Thyroid gland (tissue), 4 donors: ENCODE data around the gene CDADC1. TPM values are rescaled to one million over a fixed set of nuclear protein-coding genes. Genes with fewer than 3 reads are reported as not detected.

ENCODE experiments used
- DNase-seq, 2 donors: peaks; one replicate each; pipeline ENCODE4 v3.0.0-alpha.2; 2019
- H3K27ac ChIP-seq, 3 donors: fragments of 200-600 bp; sonication (generic); 1 replicate in 2 of 3; 2 replicates in 1 of 3; pipeline ENCODE4 v1.5.1; 2016 to 2019; ENCODE audit warnings: mild to moderate bottlenecking in 1 of 3, moderate library complexity in 1 of 3
- H3K27me3 ChIP-seq: fragments of 200-600 bp; sonication (generic); one replicate; pipeline ENCODE4 v1.5.1; 2019
- H3K36me3 ChIP-seq, 2 donors: fragments of 200-600 bp; sonication (generic); one replicate each; pipeline ENCODE4 v1.5.1; 2016 to 2019
- H3K4me1 ChIP-seq, 2 donors: fragments of 200-600 bp; sonication (generic); one replicate each; pipeline ENCODE4 v1.5.1; 2017 to 2019
- H3K4me3 ChIP-seq, 3 donors: fragments of 200-600 bp; sonication (generic); replicated peaks in 1 of 3; 1 replicate in 2 of 3; 2 replicates in 1 of 3; pipeline ENCODE4 v1.5.1; 2016; ENCODE audit warnings: mild to moderate bottlenecking in 1 of 3
- H3K9me3 ChIP-seq: fragments of 200-600 bp; sonication (generic); one replicate; pipeline ENCODE4 v1.5.1; 2017
- POLR2A ChIP-seq, 2 donors: fragments of 450-650 bp; IDR thresholded peaks; one replicate each; pipeline ENCODE4 v1.6.1; 2017; ENCODE audit warnings: antibody characterized with exemption in 2 of 2, mild to moderate bottlenecking in 2 of 2, moderate library complexity in 1 of 2
- WGBS, 2 donors: methylation state at CpG; one replicate each; pipeline ENCODE4 v1.1.5; 2017; 5-methylcytosine and 5-hydroxymethylcytosine counted together
- intact Hi-C: fragments of 100-400 bp; cut with DNase I; formaldehyde crosslinking; loops from one replicate; pipeline ENCODE4 v1.15.1; 2023
- total RNA-seq, 4 donors: library from RNA; depleted of rRNA; stranded (reverse); fragments of >200 nt; gene quantifications; one replicate each; pipeline ENCODE4 v1.2.3, GENCODE V29; 2016
- TF ChIP-seq, protein P1 (sequence below), 6 experiments: fragments of 200-600 bp in 3 of 6; fragments of 450-650 bp in 3 of 6; sonication (generic) in 3 of 6; IDR thresholded peaks; one replicate each; pipeline ENCODE4 v1.5.1; 2016 to 2019; ENCODE audit warnings: antibody characterized with exemption in 6 of 6, mild to moderate bottlenecking in 2 of 6, inconsistent platforms in 1 of 6, moderate library complexity in 1 of 6

The CDADC1 gene
- total RNA-seq, 4 donors from 2014 or later, result 14.0 to 75.9 (median 18.7) TPM

DNA sequence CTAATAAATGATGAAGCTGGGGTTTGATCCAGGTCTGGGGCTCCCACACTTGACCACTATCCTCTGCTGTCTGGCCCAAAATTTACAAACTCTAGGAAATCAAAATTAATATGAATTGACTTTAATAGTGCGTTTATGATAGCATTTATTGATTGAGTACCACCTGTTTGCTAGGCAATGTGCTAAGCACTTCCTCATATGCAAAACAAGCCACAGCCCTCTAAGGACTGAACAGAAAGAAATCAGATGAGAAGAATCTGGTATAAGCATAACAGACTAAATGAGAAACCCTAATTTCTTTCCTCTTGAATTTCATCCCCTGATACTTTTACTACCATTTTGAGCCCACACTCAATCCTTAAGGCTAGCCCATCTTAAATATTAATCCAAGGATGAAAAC lies 34.2 kb upstream of the CDADC1 start:
- no peak for TF ChIP-seq POLR2A (IDR thresholded peaks at IDR 0.05)
- TF ChIP-seq, protein P1, sequence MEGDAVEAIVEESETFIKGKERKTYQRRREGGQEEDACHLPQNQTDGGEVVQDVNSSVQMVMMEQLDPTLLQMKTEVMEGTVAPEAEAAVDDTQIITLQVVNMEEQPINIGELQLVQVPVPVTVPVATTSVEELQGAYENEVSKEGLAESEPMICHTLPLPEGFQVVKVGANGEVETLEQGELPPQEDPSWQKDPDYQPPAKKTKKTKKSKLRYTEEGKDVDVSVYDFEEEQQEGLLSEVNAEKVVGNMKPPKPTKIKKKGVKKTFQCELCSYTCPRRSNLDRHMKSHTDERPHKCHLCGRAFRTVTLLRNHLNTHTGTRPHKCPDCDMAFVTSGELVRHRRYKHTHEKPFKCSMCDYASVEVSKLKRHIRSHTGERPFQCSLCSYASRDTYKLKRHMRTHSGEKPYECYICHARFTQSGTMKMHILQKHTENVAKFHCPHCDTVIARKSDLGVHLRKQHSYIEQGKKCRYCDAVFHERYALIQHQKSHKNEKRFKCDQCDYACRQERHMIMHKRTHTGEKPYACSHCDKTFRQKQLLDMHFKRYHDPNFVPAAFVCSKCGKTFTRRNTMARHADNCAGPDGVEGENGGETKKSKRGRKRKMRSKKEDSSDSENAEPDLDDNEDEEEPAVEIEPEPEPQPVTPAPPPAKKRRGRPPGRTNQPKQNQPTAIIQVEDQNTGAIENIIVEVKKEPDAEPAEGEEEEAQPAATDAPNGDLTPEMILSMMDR (IDR thresholded peaks at IDR 0.05), result no peak
- intact Hi-C loops, result no loop called here
- 97 to 100% methylated on average over 1 of the region's 1 CpG for WGBS, 2 donors
- Histone ChIP-seq H3K4me3 (no peak overlapping the region), H3K27ac (no peak overlapping the region), H3K4me1 (peaks cover 0 to under 1% of the 10 kb centered on the region in 2 donors), H3K9me3 (no peaks in the 10 kb centered on the region), H3K36me3 (peaks cover 0 to under 1% of the 10 kb centered on the region in 2 donors), H3K27me3 (no peaks in the 10 kb centered on the region)
- DNase-seq, result no peak

DNA sequence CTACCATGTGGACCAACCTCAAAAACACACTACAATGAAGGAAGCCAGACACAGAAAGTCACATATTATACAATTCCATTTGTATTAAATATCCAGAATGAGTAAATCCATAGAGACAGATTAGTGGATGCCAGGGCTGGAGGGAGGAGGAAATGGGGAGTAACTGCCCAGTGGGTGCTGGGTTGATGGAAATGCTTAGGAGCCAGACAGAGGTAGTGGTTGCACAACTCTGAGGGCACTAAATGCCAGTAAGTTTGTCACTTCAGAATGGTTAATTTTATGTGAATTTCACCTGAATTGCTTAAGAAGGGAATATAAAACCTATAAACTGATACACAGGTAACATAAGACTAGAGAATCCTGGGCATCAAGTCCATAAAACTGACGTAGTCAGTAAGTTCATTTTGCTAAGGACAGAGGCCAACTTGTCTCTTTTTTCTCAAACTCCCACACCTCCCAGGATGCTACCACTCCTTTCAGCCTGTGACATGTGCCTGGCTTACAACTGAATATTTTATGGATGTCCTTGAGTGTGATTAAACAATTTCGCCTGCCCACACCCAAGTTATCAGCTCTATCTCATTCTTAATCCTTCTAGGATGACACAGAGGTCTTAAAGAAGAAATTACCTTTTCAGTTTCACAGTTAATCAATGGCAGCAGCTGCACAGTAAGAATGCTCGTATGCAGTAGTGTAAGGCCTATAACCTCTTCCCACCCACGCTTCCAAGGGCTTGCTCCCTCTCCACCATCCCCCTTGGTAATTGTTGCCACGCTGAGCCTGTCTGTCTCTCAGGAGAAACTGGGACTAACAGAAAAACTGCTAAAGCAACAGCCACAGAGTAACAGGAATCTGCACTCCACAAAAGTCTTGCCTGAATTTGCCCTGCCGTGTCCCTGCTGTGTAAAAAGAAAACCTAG lies 33.5 kb upstream of the CDADC1 start:
- no peaks in the 10 kb centered on the region for H3K27me3 ChIP-seq
- DNase-seq, result no peak
- TF ChIP-seq POLR2A (IDR thresholded peaks at IDR 0.05), result no peak
- TF ChIP-seq, protein P1 (IDR thresholded peaks at IDR 0.05), result no peak
- H3K9me3 ChIP-seq, result no peaks in the 10 kb centered on the region
- peaks cover 0 to 3% of the 10 kb centered on the region in 2 donors for H3K4me1 ChIP-seq
- 68 to 81% methylated on average over 6 of the region's 6 CpGs for WGBS, 2 donors
- H3K27ac ChIP-seq, result no peak overlapping the region
- H3K4me3 ChIP-seq, result no peak overlapping the region
- intact Hi-C loops, result no loop called here
- H3K36me3 ChIP-seq, result no peaks in the 10 kb centered on the region

DNA sequence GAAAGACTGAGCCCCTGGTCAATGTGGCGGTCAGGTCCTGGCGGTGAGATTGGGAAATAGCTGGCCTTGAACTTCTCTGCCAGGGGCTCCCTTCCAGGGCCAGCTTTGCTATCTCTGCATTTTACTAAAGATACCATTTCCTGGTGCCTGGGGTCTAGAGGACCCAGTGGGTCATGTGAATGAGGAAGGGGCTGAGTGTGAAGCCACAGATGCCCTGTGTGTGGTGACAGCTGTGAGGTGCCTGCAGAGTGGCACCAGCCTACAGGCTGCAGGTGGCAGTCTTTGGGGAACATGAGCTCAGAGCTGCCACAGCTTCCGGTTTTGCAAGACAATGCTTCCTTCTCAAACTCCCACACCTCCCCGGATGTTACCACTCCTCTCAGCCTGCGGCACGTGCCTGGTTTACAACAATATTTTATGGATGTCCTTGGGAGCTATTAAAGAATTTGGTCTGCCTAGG lies 32.8 kb upstream of the CDADC1 start:
- WGBS, 2 donors, result 64 to 67% methylated on average over 6 of the region's 6 CpGs
- no peak overlapping the region for H3K27ac ChIP-seq
- DNase-seq, result peak; percentile 19 to 28

DNA sequence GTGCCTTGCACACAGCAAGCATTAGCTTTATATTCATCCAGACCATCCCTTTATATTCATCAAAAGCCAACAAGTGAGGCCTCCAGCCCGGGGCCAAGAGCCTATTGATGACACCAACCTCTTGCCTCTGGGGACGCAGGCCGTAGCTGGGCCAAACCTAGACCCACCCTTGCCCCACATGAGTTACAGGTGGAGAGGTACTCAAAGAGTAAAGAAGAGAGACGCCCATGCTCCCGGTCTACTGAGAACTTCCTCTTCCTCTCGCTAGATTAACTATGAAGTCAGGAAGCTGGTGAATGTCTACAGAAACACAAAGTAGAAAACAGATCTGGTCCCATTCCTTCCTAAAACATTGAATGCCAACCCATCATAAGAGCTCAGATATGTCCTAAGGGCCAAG lies 31.4 kb upstream of the CDADC1 start:
- no peak overlapping the region for H3K4me3 ChIP-seq
- H3K9me3 ChIP-seq, result no peaks in the 10 kb centered on the region
- no peak overlapping the region for H3K27ac ChIP-seq
- intact Hi-C loops, result no loop called here
- H3K36me3 ChIP-seq, result no peaks in the 10 kb centered on the region
- DNase-seq, result no peak
- no peak for TF ChIP-seq POLR2A (IDR thresholded peaks at IDR 0.05)
- TF ChIP-seq, protein P1 (IDR thresholded peaks at IDR 0.05), result no peak
- peaks cover 0 to 14% of the 10 kb centered on the region in 2 donors for H3K4me1 ChIP-seq
- no peaks in the 10 kb centered on the region for H3K27me3 ChIP-seq
- 90 to 93% methylated on average over 6 of the region's 6 CpGs for WGBS, 2 donors

More for the DNA sequence above, 32.8 kb upstream of the CDADC1 start:
- no peak for TF ChIP-seq POLR2A (IDR thresholded peaks at IDR 0.05)
- TF ChIP-seq, protein P1 (IDR thresholded peaks at IDR 0.05), result no peak
- Histone ChIP-seq H3K36me3 (no peaks in the 10 kb centered on the region), H3K4me3 (no peak overlapping the region), H3K4me1 (peaks cover 0 to 3% of the 10 kb centered on the region in 2 donors), H3K9me3 (no peaks in the 10 kb centered on the region), H3K27me3 (no peaks in the 10 kb centered on the region)
- intact Hi-C loops, result no loop called here

DNA sequence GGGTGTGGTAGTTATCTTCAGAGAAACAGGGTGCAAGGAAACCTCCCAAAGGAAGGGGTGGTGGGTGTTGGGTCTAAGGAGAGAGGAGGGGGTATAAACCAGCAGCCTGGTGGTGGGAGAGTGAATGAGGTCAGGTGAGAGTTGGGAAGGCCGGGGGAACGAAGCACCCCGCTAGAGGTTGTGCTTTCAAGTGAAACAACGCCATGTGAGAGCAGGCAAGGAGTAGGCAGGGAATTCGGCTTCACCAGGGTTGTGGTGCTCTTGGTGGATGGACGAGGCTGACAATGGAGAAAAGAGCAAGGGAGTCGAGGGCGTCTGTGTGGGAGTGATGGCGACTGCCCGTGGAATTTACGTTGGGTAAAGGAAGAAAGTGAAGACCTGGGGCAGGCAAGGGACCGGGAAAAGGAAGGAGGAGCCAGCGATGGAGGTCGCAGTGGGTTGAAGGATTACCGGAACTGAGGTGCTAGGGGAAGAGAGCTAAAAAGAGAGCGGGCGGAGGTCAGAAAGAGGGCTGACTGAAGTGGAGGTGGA lies 29.7 kb upstream of the CDADC1 start:
- H3K4me3 ChIP-seq, result no peak overlapping the region
- no peak for TF ChIP-seq POLR2A (IDR thresholded peaks at IDR 0.05)
- TF ChIP-seq, protein P1 (IDR thresholded peaks at IDR 0.05), result no peak
- intact Hi-C loops, result no loop called here
- no peaks in the 10 kb centered on the region for H3K36me3 ChIP-seq
- no peak overlapping the region for H3K27ac ChIP-seq
- no peaks in the 10 kb centered on the region for H3K27me3 ChIP-seq
- DNase-seq, result no peak
- no peaks in the 10 kb centered on the region for H3K9me3 ChIP-seq
- H3K4me1 ChIP-seq, result peaks cover 0 to 15% of the 10 kb centered on the region in 2 donors
- 42 to 49% methylated on average over 17 of the region's 17 CpGs for WGBS, 2 donors
